Measurements from ENCODE around the gene GPR132. TPM values are rescaled to one million over a fixed set of nuclear protein-coding genes. Genes with fewer than 3 reads are reported as not detected.

GPR132 gene
- polyA plus RNA-seq, 2 of the 4 experiments (the other 2 are of a cell fraction): 0.18 to 0.19 TPM

GRCh38 chr14:105099778-105100177 lies 34.5 kb upstream of the GPR132 start:
- Histone ChIP-seq H3K4me2 (no peak overlapping the region), H3K4me3 (no peak overlapping the region), H3K27ac (no peak overlapping the region), H3K9me3 (peaks cover 20% of the 10 kb centered on the region), H3K4me1 (peaks cover 5% of the 10 kb centered on the region)
- WGBS (ENCODE audit: missing lambda C conversion rate): 70% methylated on average over 6 of the region's 6 CpGs
- ChIA-PET CTCF (interaction anchor here (1.0 kb wide), 1 partner anchor 53 kb away, joined by 3 read pairs; no protein-coding TSS in a partner anchor), POLR2A (no interaction called here)
- no peak for ATAC-seq
- FAIRE-seq: no peak
- TF ChIP-seq CEBPB (IDR thresholded peaks at IDR 0.05): no peak
- peak; percentile 43; the same call in 1 of the 2 replicates for TF ChIP-seq USF2 (IDR thresholded peaks at IDR 0.05)
- no peak for DNase-seq (ENCODE audit: low read depth in 1 of 2, low spot score in 1 of 2)

- ATAC-seq: no peak
- POLR2A ChIA-PET: no interaction called here
Measured at GRCh38 chr14:105098316-105098715, 33.1 kb upstream of the GPR132 start.

More at GRCh38 chr14:105098316-105098715, 33.1 kb upstream of the GPR132 start:
- Histone ChIP-seq H3K4me1 (peaks cover 13% of the 10 kb centered on the region), H3K4me3 (no peak overlapping the region), H3K9me3 (peaks cover 20% of the 10 kb centered on the region), H3K4me2 (no peak overlapping the region), H3K27ac (no peak overlapping the region)
- FAIRE-seq (no peak), DNase-seq (ENCODE audit: low read depth in 1 of 2, low spot score in 1 of 2) (no peak)
- TF ChIP-seq ZSCAN20 (CRISPR knock-in tag; IDR thresholded peaks at IDR 0.05) (no peak), EHMT2 (IDR thresholded peaks at IDR 0.05; ENCODE audit: low read depth) (no peak), MAX (IDR thresholded peaks at IDR 0.05) (no peak), ZNF302 (CRISPR knock-in tag; IDR thresholded peaks at IDR 0.05) (no peak), HES2 (IDR thresholded peaks at IDR 0.05) (no peak), FOXS1 (CRISPR knock-in tag; IDR thresholded peaks at IDR 0.05) (no peak), KDM1A (IDR thresholded peaks at IDR 0.05; ENCODE audit: low read depth) (no peak), TP53 (CRISPR knock-in tag; IDR thresholded peaks at IDR 0.05) (no peak), MYC (IDR thresholded peaks at IDR 0.05; ENCODE audit: borderline replicate concordance, low read length) (no peak), POLR2AphosphoS2 (conservative IDR thresholded peaks at IDR 0.05; ENCODE audit: low read length) (no peak), PBX3 (IDR thresholded peaks at IDR 0.05) (no peak), CHD4 (IDR thresholded peaks at IDR 0.05; ENCODE audit: borderline replicate concordance) (no peak), REST (IDR thresholded peaks at IDR 0.05) (no peak), ZC3H11A (IDR thresholded peaks at IDR 0.05) (no peak), POLR2A (IDR thresholded peaks at IDR 0.05; ENCODE audit: low read length) (no peak), CBX2 (IDR thresholded peaks at IDR 0.05; ENCODE audit: borderline replicate concordance, low read depth) (no peak), CBX8 (IDR thresholded peaks at IDR 0.05) (no peak)
- 92% methylated on average over 8 of the region's 8 CpGs for WGBS (ENCODE audit: missing lambda C conversion rate)
- CTCF ChIA-PET: interaction anchor here (0.7 kb wide), 2 partner anchors 51 to 202 kb away, joined by 3 read pairs; no protein-coding TSS in a partner anchor

Data from A549 (cell line).